K562 (cell line): ENCODE measurements around the gene NRP2. TPM values are rescaled to one million over a fixed set of nuclear protein-coding genes. Genes with fewer than 3 reads are reported as not detected.

Experiments used
- ATAC-seq: fragments of 200-7000 bp; cut with Tn5 transposase; 3 replicates; pipeline ENCODE4 v1.9.1; 2020; ENCODE audit warnings: moderate library complexity
- BruUV-seq: library from RNA; stranded (reverse); fragments of 400-500 nt; replicated peaks from 2 replicates; lab custom pipeline; 2021; lab: Mats Ljungman, UMichigan
- CTCF ChIA-PET: fragments of 300-600 bp; formaldehyde crosslinking; extraction: SDS; loops from one replicate; lab custom pipeline; 2021; ENCODE audit warnings: low intra/inter-chr PET ratio; lab: Yijun Ruan, JAX
- POLR2A ChIA-PET: fragments of 300-600, 350-650 bp; sonication (Branson Sonifier 250); formaldehyde crosslinking; extraction: SDS; loops from one replicate; lab custom pipeline; 2021; ENCODE audit warnings: antibody characterized with exemption, inconsistent platforms; lab: Yijun Ruan, JAX
- DNase-seq, 4 experiments: peaks; one replicate each; pipeline versions ENCODE4 v3.0.0 to v3.0.0-alpha.2; 2011 to 2018; ENCODE audit warnings: low spot score in 3 of 4, mixed read lengths in 3 of 4; ENCODE audit errors: extremely low read depth in 1 of 4
- FAIRE-seq: peaks from 2 replicates; lab custom pipeline; 2011; peaks lifted over from hg19 to GRCh38; lab: Jason Lieb, UNC
- H2AFZ ChIP-seq: 2 replicates; pipeline ENCODE4 v1.6.0; 2011; ENCODE audit warnings: low read depth, low read length, control low read depth, inconsistent platforms
- H3K27ac ChIP-seq: fragments of 200-600 bp; 3 replicates; pipeline ENCODE4 v1.8.0; 2011; ENCODE audit warnings: low read depth, mild to moderate bottlenecking, control low read depth, inconsistent platforms, low read length, moderate library complexity, mixed read lengths; ENCODE audit errors: extremely low read depth
- H3K27me3 ChIP-seq, 2 experiments: fragments of 300-600 bp in 1 of 2; 2 replicates in 1 of 2; 3 replicates in 1 of 2; pipeline versions ENCODE4 v1.6.0 to v1.8.0; 2011; ENCODE audit warnings: inconsistent platforms in 2 of 2, low read length in 2 of 2, mild to moderate bottlenecking in 1 of 2, mixed read lengths in 1 of 2, moderate library complexity in 1 of 2; ENCODE audit not compliant: control insufficient read depth in 2 of 2, insufficient read depth in 2 of 2
- H3K36me3 ChIP-seq: fragments of 300-600 bp; 3 replicates; pipeline ENCODE4 v1.8.0; 2011; ENCODE audit warnings: mild to moderate bottlenecking, low read length, inconsistent platforms; ENCODE audit not compliant: control insufficient read depth, insufficient read depth
- H3K4me1 ChIP-seq, 2 experiments: fragments of 200-600 bp in 1 of 2; replicated peaks in 1 of 2; 2 replicates in 1 of 2; 3 replicates in 1 of 2; pipeline versions ENCODE4 v1.5.1 to v1.8.0; 2011; ENCODE audit warnings: inconsistent platforms in 2 of 2, low read length in 2 of 2, mild to moderate bottlenecking in 1 of 2, mixed read lengths in 1 of 2, moderate library complexity in 1 of 2; ENCODE audit not compliant: control insufficient read depth in 2 of 2, insufficient read depth in 2 of 2
- H3K4me2 ChIP-seq: 2 replicates; pipeline ENCODE4 v1.6.1; 2011; ENCODE audit warnings: low read length, control low read depth, inconsistent platforms, mixed read lengths; ENCODE audit not compliant: insufficient read depth
- H3K4me3 ChIP-seq: fragments of 200-600 bp; sonication (generic), shearing (Covaris generic); 2 replicates; pipeline ENCODE4 v1.5.1; 2016; ENCODE audit warnings: control low read depth, inconsistent platforms
- H3K79me2 ChIP-seq: fragments of 200-600 bp; 3 replicates; pipeline ENCODE4 v1.8.0; 2011; ENCODE audit warnings: low read length, inconsistent platforms; ENCODE audit not compliant: control insufficient read depth, insufficient read depth
- H3K9ac ChIP-seq, 2 experiments: 2 replicates each; pipeline versions ENCODE4 v1.6.0 to v1.6.1; 2011; ENCODE audit warnings: low read depth in 2 of 2, low read length in 2 of 2, control low read depth in 1 of 2, inconsistent platforms in 1 of 2, mild to moderate bottlenecking in 1 of 2, mixed read lengths in 1 of 2; ENCODE audit not compliant: insufficient read depth in 1 of 2
- H3K9me1 ChIP-seq: one replicate; pipeline ENCODE4 v1.6.0; 2011; ENCODE audit warnings: inconsistent platforms, mild to moderate bottlenecking, low read length, moderate library complexity; ENCODE audit not compliant: control insufficient read depth, insufficient read depth
- H3K9me3 ChIP-seq: replicated peaks from 2 replicates; pipeline ENCODE4 v1.5.1; 2011; ENCODE audit warnings: low read depth, low read length, inconsistent platforms; ENCODE audit not compliant: control insufficient read depth, insufficient read depth
- H4K20me1 ChIP-seq: replicated peaks from 2 replicates; pipeline ENCODE4 v1.6.1; 2011; ENCODE audit warnings: low read length, inconsistent platforms, mixed read lengths; ENCODE audit not compliant: control insufficient read depth, insufficient read depth
- CTBP1 ChIP-seq: fragments of 450-650 bp; IDR thresholded peaks from 2 replicates; pipeline ENCODE4 v1.6.1; 2016; ENCODE audit warnings: borderline replicate concordance
- HNRNPH1 ChIP-seq: fragments of 200-400 bp; formaldehyde crosslinking; optimal IDR thresholded peaks from 2 replicates; pipeline ENCODE3; 2017; ENCODE audit warnings: low read depth, mild to moderate bottlenecking, low read length, moderate library complexity
- MED1 ChIP-seq: sonication (generic); formaldehyde crosslinking; IDR thresholded peaks from 2 replicates; pipeline ENCODE4 v1.8.1; 2023; ENCODE audit warnings: missing genetic modification reagents, borderline replicate concordance
- RBM39 ChIP-seq: fragments of 200-400 bp; formaldehyde crosslinking; optimal IDR thresholded peaks from 2 replicates; pipeline ENCODE3; 2018; ENCODE audit warnings: low read depth, low read length
- SMAD1 ChIP-seq: fragments of 150-350 bp; IDR thresholded peaks from 2 replicates; pipeline ENCODE4 v1.6.1; 2014; ENCODE audit warnings: low read length, low read depth; ENCODE audit not compliant: partially characterized antibody
- U2AF2 ChIP-seq: fragments of 200-400 bp; formaldehyde crosslinking; optimal IDR thresholded peaks from 2 replicates; pipeline ENCODE3; 2017; ENCODE audit warnings: low read depth, mild to moderate bottlenecking, low read length
- ZEB2 ChIP-seq: fragments of 450-650 bp; IDR thresholded peaks from 2 replicates; pipeline ENCODE4 v1.6.1; 2016
- ZNF23 ChIP-seq: fragments of 250-450 bp; sonication (Bioruptor Pico); IDR thresholded peaks from 2 replicates; pipeline ENCODE4 v1.4.0; 2020; ENCODE audit warnings: mild to moderate bottlenecking
- ZNF780A ChIP-seq: fragments of 250-450 bp; sonication (Bioruptor Pico); IDR thresholded peaks from 2 replicates; pipeline ENCODE4 v1.5.0; 2021; ENCODE audit warnings: mild to moderate bottlenecking
- WGBS: fragments of 100-300 bp; shearing (Covaris generic); methylation state at CpG from one replicate; pipeline ENCODE4 v1.1.6; 2016; ENCODE audit warnings: low coverage, mixed read lengths; ENCODE audit not compliant: insufficient coverage; ENCODE audit errors: missing lambda C conversion rate; 5-methylcytosine and 5-hydroxymethylcytosine counted together
- in situ Hi-C: fragments of 300-500 bp; cut with MboI; formaldehyde crosslinking; loops from 4 replicates; pipeline ENCODE4 v1.15.0; 2018; ENCODE audit warnings: inconsistent platforms, mixed read lengths
- intact Hi-C: fragments of 100-400 bp; cut with micrococcal nuclease; formaldehyde crosslinking; loops from 2 replicates; pipeline ENCODE4 v1.14.2; 2022
- polyA plus RNA-seq, 8 experiments: library from polyadenylated mRNA; depleted of rRNA in 4 of 8; stranded (reverse) in 5 of 8; unstranded in 3 of 8; fragments of >200 nt; fragmentation: Nextera tagmentation in 2 of 8; fragmentation: Illumina TruSeq in 1 of 8; extraction: Ambion mirVana in 2 of 8; extraction: Trizol in 1 of 8; gene quantifications; 2 replicates each; pipeline versions ENCODE4 v1.2.1 to v1.2.3, GENCODE V29; 2011 to 2014; ENCODE audit warnings: inconsistent platforms in 1 of 8, missing spikeins in 1 of 8
- total RNA-seq, 7 experiments: library from RNA; depleted of rRNA in 6 of 7; stranded (reverse); fragments of >200 nt in 6 of 7; fragmentation: Illumina TruSeq in 2 of 7; extraction: Trizol in 2 of 7; gene quantifications; 2 replicates each; pipeline versions ENCODE4 v1.2.1 to v1.2.3, GENCODE V29; 2011 to 2021; ENCODE audit warnings: low replicate concordance in 1 of 7
- TF ChIP-seq, protein P1 (sequence below): fragments of 250-450 bp; sonication (Bioruptor Pico); IDR thresholded peaks from 2 replicates; pipeline ENCODE4 v1.4.0; 2020; ENCODE audit warnings: mild to moderate bottlenecking
- TF ChIP-seq, protein P2 (sequence below): fragments of 450-650 bp; IDR thresholded peaks from 2 replicates; pipeline ENCODE4 v1.6.1; 2016; ENCODE audit warnings: low read depth
- TF ChIP-seq, protein P3 (sequence below): fragments of 450-650 bp; IDR thresholded peaks from 2 replicates; pipeline ENCODE4 v1.6.1; 2016; ENCODE audit warnings: mild to moderate bottlenecking

The NRP2 gene
- total and polyA plus RNA-seq, 9 of the 15 experiments (the other 6 are each of a cell fraction or from before 2014, with no cell fraction given) = 0.05 to 0.31 (median 0.15) TPM; not detected in 5

DNA sequence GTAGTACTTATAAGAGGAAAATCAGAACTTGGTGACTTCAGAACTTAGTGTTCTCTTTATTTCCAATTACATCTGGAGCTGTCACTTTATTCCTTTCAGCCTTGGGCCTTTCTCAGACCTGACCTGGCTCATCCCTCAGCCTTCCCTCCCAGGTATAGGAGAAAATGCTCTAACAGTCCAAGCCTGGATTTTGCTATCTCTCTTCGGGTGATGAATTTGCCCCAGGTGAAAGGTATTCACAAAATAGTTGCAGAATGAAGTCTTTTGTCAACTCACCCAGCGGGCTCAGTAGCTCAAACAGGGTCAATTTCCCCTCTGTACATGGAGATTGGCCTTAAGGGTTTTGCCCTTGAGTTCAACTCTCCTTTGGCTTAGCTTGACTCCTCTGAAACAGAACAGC, 12.0 kb downstream of the NRP2 start:
- DNase-seq (no peak), FAIRE-seq (no peak), ATAC-seq (no peak)
- 0% methylated on average over 2 of the region's 2 CpGs for WGBS
- peaks cover 0 to 4% of the 10 kb centered on the region in 2 experiments; a peak in 2 of 5 replicates for H3K27me3 ChIP-seq
- intact Hi-C loops = no loop called here
- H3K9me1 ChIP-seq = no peaks in the 10 kb centered on the region
- no peak overlapping the region for H3K9ac ChIP-seq
- H3K4me3 ChIP-seq = no peak overlapping the region
- H3K4me2 ChIP-seq = no peak overlapping the region
- no peaks in the 10 kb centered on the region for H3K4me1 ChIP-seq
- no peaks in the 10 kb centered on the region for H3K36me3 ChIP-seq
- H3K27ac ChIP-seq = no peak overlapping the region
- CTCF ChIA-PET = no interaction called here
- H2AFZ ChIP-seq = no peak overlapping the region
- no peaks in the 10 kb centered on the region for H3K9me3 ChIP-seq
- no peaks in the 10 kb centered on the region for H4K20me1 ChIP-seq
- no TSS peak for BruUV-seq
- H3K79me2 ChIP-seq = no peaks in the 10 kb centered on the region
- POLR2A ChIA-PET = interaction anchor here (0.7 kb wide), 1 partner anchor 23 kb away, joined by 3 read pairs; no protein-coding TSS in a partner anchor
- in situ Hi-C loops = loop anchor here (25.0 kb wide), 1 partner anchor 1432 kb away; no protein-coding TSS in a partner anchor
- TF ChIP-seq HNRNPH1 = no peak
- no peak for TF ChIP-seq MED1 (CRISPR knock-in tag)
- no peak for TF ChIP-seq SMAD1
- TF ChIP-seq U2AF2 = no peak
- no peak for TF ChIP-seq ZNF23 (CRISPR knock-in tag)
- TF ChIP-seq, protein P1, sequence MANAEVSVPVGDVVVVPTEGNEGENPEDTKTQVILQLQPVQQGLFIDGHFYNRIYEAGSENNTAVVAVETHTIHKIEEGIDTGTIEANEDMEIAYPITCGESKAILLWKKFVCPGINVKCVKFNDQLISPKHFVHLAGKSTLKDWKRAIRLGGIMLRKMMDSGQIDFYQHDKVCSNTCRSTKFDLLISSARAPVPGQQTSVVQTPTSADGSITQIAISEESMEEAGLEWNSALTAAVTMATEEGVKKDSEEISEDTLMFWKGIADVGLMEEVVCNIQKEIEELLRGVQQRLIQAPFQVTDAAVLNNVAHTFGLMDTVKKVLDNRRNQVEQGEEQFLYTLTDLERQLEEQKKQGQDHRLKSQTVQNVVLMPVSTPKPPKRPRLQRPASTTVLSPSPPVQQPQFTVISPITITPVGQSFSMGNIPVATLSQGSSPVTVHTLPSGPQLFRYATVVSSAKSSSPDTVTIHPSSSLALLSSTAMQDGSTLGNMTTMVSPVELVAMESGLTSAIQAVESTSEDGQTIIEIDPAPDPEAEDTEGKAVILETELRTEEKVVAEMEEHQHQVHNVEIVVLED (CRISPR knock-in tag) = no peak
- no peak for TF ChIP-seq ZNF780A (CRISPR knock-in tag)
- no peak for TF ChIP-seq ZEB2
- TF ChIP-seq, protein P2, sequence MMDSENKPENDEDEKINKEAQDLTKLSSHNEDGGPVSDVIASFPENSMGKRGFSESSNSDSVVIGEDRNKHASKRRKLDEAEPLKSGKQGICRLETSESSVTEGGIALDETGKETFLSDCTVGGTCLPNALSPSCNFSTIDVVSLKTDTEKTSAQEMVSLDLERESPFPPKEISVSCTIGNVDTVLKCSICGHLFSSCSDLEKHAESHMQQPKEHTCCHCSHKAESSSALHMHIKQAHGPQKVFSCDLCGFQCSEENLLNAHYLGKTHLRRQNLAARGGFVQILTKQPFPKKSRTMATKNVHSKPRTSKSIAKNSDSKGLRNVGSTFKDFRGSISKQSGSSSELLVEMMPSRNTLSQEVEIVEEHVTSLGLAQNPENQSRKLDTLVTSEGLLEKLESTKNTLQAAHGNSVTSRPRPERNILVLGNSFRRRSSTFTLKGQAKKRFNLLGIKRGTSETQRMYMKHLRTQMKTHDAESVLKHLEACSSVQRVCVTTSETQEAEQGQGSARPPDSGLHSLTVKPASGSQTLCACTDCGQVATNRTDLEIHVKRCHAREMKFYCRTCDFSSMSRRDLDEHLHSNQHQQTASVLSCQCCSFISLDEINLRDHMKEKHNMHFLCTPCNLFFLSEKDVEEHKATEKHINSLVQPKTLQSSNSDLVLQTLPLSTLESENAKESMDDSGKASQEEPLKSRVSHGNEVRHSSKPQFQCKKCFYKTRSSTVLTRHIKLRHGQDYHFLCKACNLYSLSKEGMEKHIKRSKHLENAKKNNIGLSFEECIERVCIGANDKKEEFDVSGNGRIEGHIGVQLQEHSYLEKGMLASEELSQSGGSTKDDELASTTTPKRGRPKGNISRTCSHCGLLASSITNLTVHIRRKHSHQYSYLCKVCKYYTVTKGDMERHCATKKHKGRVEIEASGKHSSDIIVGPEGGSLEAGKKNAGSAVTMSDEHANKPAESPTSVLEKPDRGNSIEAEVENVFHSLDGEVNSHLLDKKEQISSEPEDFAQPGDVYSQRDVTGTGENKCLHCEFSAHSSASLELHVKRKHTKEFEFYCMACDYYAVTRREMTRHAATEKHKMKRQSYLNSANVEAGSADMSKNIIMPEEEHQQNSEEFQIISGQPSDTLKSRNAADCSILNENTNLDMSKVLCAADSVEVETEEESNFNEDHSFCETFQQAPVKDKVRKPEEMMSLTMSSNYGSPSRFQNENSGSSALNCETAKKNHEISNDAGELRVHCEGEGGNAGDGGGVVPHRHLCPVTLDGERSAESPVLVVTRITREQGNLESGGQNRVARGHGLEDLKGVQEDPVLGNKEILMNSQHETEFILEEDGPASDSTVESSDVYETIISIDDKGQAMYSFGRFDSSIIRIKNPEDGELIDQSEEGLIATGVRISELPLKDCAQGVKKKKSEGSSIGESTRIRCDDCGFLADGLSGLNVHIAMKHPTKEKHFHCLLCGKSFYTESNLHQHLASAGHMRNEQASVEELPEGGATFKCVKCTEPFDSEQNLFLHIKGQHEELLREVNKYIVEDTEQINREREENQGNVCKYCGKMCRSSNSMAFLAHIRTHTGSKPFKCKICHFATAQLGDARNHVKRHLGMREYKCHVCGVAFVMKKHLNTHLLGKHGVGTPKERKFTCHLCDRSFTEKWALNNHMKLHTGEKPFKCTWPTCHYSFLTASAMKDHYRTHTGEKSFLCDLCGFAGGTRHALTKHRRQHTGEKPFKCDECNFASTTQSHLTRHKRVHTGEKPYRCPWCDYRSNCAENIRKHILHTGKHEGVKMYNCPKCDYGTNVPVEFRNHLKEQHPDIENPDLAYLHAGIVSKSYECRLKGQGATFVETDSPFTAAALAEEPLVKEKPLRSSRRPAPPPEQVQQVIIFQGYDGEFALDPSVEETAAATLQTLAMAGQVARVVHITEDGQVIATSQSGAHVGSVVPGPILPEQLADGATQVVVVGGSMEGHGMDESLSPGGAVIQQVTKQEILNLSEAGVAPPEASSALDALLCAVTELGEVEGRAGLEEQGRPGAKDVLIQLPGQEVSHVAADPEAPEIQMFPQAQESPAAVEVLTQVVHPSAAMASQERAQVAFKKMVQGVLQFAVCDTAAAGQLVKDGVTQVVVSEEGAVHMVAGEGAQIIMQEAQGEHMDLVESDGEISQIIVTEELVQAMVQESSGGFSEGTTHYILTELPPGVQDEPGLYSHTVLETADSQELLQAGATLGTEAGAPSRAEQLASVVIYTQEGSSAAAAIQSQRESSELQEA = no peak
- TF ChIP-seq CTBP1 = no peak
- no peak for TF ChIP-seq RBM39
- TF ChIP-seq, protein P3, sequence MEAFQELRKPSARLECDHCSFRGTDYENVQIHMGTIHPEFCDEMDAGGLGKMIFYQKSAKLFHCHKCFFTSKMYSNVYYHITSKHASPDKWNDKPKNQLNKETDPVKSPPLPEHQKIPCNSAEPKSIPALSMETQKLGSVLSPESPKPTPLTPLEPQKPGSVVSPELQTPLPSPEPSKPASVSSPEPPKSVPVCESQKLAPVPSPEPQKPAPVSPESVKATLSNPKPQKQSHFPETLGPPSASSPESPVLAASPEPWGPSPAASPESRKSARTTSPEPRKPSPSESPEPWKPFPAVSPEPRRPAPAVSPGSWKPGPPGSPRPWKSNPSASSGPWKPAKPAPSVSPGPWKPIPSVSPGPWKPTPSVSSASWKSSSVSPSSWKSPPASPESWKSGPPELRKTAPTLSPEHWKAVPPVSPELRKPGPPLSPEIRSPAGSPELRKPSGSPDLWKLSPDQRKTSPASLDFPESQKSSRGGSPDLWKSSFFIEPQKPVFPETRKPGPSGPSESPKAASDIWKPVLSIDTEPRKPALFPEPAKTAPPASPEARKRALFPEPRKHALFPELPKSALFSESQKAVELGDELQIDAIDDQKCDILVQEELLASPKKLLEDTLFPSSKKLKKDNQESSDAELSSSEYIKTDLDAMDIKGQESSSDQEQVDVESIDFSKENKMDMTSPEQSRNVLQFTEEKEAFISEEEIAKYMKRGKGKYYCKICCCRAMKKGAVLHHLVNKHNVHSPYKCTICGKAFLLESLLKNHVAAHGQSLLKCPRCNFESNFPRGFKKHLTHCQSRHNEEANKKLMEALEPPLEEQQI = no peak
